ENCODE data around the gene F2RL1. TPM values are rescaled to one million over a fixed set of nuclear protein-coding genes. Genes with fewer than 3 reads are reported as not detected.

Gene F2RL1
- total and polyA plus RNA-seq, 2 of the 8 experiments (the other 6 are each of a cell fraction or from before 2014, with no cell fraction given): 23.2 to 26.6 TPM

DNA sequence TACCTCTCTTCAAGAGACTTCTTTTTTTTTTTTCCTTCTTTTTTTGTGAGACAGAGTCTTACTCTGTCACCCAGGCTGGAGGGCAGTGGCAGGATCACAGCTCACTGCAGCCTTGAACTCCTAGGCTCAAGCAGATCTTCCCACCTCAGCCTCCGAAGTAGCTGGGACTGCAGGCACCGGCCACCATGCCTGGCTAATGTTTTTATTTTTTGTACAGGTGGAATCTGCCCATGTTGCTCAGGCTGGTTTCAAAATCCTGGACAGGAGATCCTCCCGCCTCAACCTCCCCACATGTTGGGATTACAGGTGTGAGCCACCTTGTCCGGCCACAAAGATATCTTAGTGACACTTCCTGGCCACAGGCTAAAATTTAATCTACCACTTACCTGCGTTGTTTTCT lies 42.9 kb upstream of the F2RL1 start:
- no peaks in the 10 kb centered on the region for H3K27me3 ChIP-seq (replicated peaks in 1 of 4; ENCODE audit: control insufficient read depth in 3 of 4, extremely low read depth in 1 of 4, insufficient read depth in 3 of 4, low read length in 3 of 4)
- no peak overlapping the region for H3K23ac ChIP-seq (ENCODE audit: insufficient read length)
- WGBS, 2 experiments (ENCODE audit: extremely low coverage in 1 of 2, insufficient coverage in 1 of 2, insufficient read length in 1 of 2, insufficient replicate concordance in 2 of 2, low coverage in 1 of 2, low lambda C conversion rate in 2 of 2, missing lambda C conversion rate in 1 of 2): 82% methylated on average over 5 of the region's 5 CpGs; no CpG with 5 or more reads in 1 of the 2 experiments
- no peak overlapping the region for H2AFZ ChIP-seq (ENCODE audit: low read length)
- no peak overlapping the region for H3K18ac ChIP-seq (ENCODE audit: extremely low read depth, low read length)
- no peak overlapping the region for H2BK15ac ChIP-seq (ENCODE audit: low read length)
- H3K4me2 ChIP-seq (ENCODE audit: insufficient read depth in 1 of 2, low read depth in 2 of 2, low read length in 2 of 2): no peak overlapping the region
- no peaks in the 10 kb centered on the region for H3K9me3 ChIP-seq (ENCODE audit: insufficient read depth in 2 of 2, low read depth in 1 of 2, low read length in 1 of 2)
- H3K14ac ChIP-seq (ENCODE audit: insufficient read length): no peak overlapping the region
- no peak overlapping the region for H4K91ac ChIP-seq (replicated peaks; ENCODE audit: insufficient read length, low read length)
- DNase-seq (ENCODE audit: low read depth in 1 of 2, low spot score in 2 of 2) (no peak), FAIRE-seq (no peak)
- H2BK120ac ChIP-seq (replicated peaks; ENCODE audit: low read depth, low read length): no peak overlapping the region
- no peak overlapping the region for H2BK12ac ChIP-seq (ENCODE audit: low read depth, low read length)
- no peak overlapping the region for H4K8ac ChIP-seq (ENCODE audit: extremely low read depth, insufficient read depth, low read length)
- H3K79me2 ChIP-seq (ENCODE audit: control insufficient read depth in 1 of 2, insufficient read depth in 2 of 2, low read length in 2 of 2): no peaks in the 10 kb centered on the region
- CTCF ChIA-PET (ENCODE audit: partially characterized antibody): interaction anchor here (1.0 to 3.3 kb wide), 5 partner anchors 10 to 53 kb away, joined by 3 to 21 read pairs (median 13); no protein-coding TSS in a partner anchor
- peaks cover 1 to 8% (median 2%) of the 10 kb centered on the region in 4 experiments; a peak in 4 of 7 replicates for H3K4me1 ChIP-seq (replicated peaks in 1 of 4; ENCODE audit: control insufficient read depth in 3 of 4, insufficient read depth in 4 of 4, low read length in 3 of 4)
- H2BK20ac ChIP-seq (ENCODE audit: low read length): no peak overlapping the region; the same call in 1 of the 2 replicates
- no peak overlapping the region for H4K5ac ChIP-seq (ENCODE audit: insufficient read length, low read depth, low read length)
- POLR2A ChIA-PET (ENCODE audit: partially characterized antibody): interaction anchor here (3.3 kb wide), 1 partner anchor 32 kb away, joined by 10 read pairs; no protein-coding TSS in a partner anchor
- H3K79me1 ChIP-seq (ENCODE audit: low read depth, low read length): no peaks in the 10 kb centered on the region
- H3K27ac ChIP-seq (ENCODE audit: low read depth, low read length): no peak overlapping the region
- no peak overlapping the region for H2AK5ac ChIP-seq (ENCODE audit: low read depth, low read length)
- H3K56ac ChIP-seq (replicated peaks; ENCODE audit: insufficient read length, low read depth, low read length): no peak overlapping the region
- H3K9ac ChIP-seq (replicated peaks in 1 of 4; ENCODE audit: extremely low read depth in 1 of 4, low read depth in 3 of 4, low read length in 3 of 4): no peak overlapping the region
- no peaks in the 10 kb centered on the region for H3K36me3 ChIP-seq (ENCODE audit: control insufficient read depth in 2 of 4, insufficient read depth in 4 of 4, low read length in 3 of 4)
- no peak overlapping the region for H2BK5ac ChIP-seq (ENCODE audit: low read depth, low read length)
- no peak overlapping the region for H3K4ac ChIP-seq (replicated peaks; ENCODE audit: insufficient read length, low read depth, low read length)
- H3K4me3 ChIP-seq (ENCODE audit: extremely low read depth in 1 of 4, insufficient read depth in 2 of 4, low read depth in 3 of 4, low read length in 4 of 4): no peak overlapping the region
- H3K23me2 ChIP-seq (ENCODE audit: low read depth, low read length): no peaks in the 10 kb centered on the region; the same call in 1 of the 2 replicates
- no peaks in the 10 kb centered on the region for H4K20me1 ChIP-seq (replicated peaks in 1 of 2; ENCODE audit: control insufficient read depth in 1 of 2, insufficient read depth in 2 of 2, low read length in 2 of 2)
- TF ChIP-seq CHD2 (IDR thresholded peaks at IDR 0.05; ENCODE audit: low read length): no peak
